ENCODE results near the gene OR10J5.

DNA sequence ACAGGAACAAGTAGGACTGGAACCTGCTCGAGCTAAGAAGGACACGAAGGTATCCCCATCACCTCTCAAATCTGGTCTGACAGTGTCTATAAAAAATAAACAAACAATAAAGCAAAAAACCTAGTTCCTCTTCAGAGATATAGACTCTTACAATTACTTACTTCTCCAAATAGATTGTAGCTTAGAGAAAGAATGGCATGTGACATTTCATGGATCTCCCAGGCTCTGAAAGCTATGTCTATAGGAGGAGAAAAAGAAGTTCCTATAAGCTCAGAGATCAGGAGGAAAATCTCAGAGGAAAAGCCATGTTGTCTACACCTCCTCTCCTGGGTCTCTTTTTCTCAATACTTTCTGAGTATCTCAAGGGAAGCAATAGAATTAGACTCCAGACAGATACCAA, 12.3 kb upstream of the OR10J5 start:
- TF ChIP-seq, protein P1, sequence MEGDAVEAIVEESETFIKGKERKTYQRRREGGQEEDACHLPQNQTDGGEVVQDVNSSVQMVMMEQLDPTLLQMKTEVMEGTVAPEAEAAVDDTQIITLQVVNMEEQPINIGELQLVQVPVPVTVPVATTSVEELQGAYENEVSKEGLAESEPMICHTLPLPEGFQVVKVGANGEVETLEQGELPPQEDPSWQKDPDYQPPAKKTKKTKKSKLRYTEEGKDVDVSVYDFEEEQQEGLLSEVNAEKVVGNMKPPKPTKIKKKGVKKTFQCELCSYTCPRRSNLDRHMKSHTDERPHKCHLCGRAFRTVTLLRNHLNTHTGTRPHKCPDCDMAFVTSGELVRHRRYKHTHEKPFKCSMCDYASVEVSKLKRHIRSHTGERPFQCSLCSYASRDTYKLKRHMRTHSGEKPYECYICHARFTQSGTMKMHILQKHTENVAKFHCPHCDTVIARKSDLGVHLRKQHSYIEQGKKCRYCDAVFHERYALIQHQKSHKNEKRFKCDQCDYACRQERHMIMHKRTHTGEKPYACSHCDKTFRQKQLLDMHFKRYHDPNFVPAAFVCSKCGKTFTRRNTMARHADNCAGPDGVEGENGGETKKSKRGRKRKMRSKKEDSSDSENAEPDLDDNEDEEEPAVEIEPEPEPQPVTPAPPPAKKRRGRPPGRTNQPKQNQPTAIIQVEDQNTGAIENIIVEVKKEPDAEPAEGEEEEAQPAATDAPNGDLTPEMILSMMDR (conservative IDR thresholded peaks at IDR 0.05; ENCODE audit: low read depth, low read length), result no peak
- TF ChIP-seq RFX5 (IDR thresholded peaks at IDR 0.05; ENCODE audit: low read depth, low read length) (no peak), BHLHE40 (IDR thresholded peaks at IDR 0.05; ENCODE audit: low read depth, low read length) (no peak), POLR2A (IDR thresholded peaks at IDR 0.05; ENCODE audit: low read depth, low read length) (no peak), SMC3 (IDR thresholded peaks at IDR 0.05; ENCODE audit: low read depth, low read length) (no peak), CHD1 (IDR thresholded peaks at IDR 0.05; ENCODE audit: low read depth, low read length) (no peak), RCOR1 (IDR thresholded peaks at IDR 0.05; ENCODE audit: insufficient replicate concordance, low read length) (no peak)
- TF ChIP-seq, protein P2, sequence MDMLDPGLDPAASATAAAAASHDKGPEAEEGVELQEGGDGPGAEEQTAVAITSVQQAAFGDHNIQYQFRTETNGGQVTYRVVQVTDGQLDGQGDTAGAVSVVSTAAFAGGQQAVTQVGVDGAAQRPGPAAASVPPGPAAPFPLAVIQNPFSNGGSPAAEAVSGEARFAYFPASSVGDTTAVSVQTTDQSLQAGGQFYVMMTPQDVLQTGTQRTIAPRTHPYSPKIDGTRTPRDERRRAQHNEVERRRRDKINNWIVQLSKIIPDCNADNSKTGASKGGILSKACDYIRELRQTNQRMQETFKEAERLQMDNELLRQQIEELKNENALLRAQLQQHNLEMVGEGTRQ (IDR thresholded peaks at IDR 0.05; ENCODE audit: low read depth, low read length), result no peak
- TF ChIP-seq, protein P3, sequence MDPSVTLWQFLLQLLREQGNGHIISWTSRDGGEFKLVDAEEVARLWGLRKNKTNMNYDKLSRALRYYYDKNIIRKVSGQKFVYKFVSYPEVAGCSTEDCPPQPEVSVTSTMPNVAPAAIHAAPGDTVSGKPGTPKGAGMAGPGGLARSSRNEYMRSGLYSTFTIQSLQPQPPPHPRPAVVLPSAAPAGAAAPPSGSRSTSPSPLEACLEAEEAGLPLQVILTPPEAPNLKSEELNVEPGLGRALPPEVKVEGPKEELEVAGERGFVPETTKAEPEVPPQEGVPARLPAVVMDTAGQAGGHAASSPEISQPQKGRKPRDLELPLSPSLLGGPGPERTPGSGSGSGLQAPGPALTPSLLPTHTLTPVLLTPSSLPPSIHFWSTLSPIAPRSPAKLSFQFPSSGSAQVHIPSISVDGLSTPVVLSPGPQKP (IDR thresholded peaks at IDR 0.05; ENCODE audit: borderline replicate concordance, low read depth, low read length), result no peak

Data from IMR-90 (cell line).